Measurements from ENCODE around the gene VPS8.

- no peak for TF ChIP-seq POLR2AphosphoS5 (IDR thresholded peaks at IDR 0.05; ENCODE audit: low read depth, low read length)
- TF ChIP-seq CTCF (IDR thresholded peaks at IDR 0.05 in 2 of 3, conservative IDR thresholded peaks at IDR 0.05 in 1 of 3; ENCODE audit: borderline replicate concordance in 1 of 3, insufficient read depth in 1 of 3, low read depth in 2 of 3, low read length in 2 of 3), result no peak
- no peak for TF ChIP-seq TCF7L2 (IDR thresholded peaks at IDR 0.05; ENCODE audit: borderline replicate concordance, extremely low read depth, insufficient read depth, insufficient read length)
- no peak for TF ChIP-seq EZH2 (IDR thresholded peaks at IDR 0.05)
- no peak for TF ChIP-seq SP1 (IDR thresholded peaks at IDR 0.05; ENCODE audit: low read depth)
- no peak for TF ChIP-seq RAD21 (IDR thresholded peaks at IDR 0.05; ENCODE audit: low read depth)
- TF ChIP-seq ZFX (IDR thresholded peaks at IDR 0.05), result no peak
- no peak for TF ChIP-seq SRF (IDR thresholded peaks at IDR 0.05; ENCODE audit: low read depth)
- no peak for TF ChIP-seq POLR2A (IDR thresholded peaks at IDR 0.05; ENCODE audit: borderline replicate concordance, extremely low read depth, insufficient read depth, insufficient read length)
- no peak for TF ChIP-seq CBX3 (IDR thresholded peaks at IDR 0.05; ENCODE audit: low read depth)
- no peak for TF ChIP-seq CEBPB (IDR thresholded peaks at IDR 0.05; ENCODE audit: low read depth)
- TF ChIP-seq JUND (IDR thresholded peaks at IDR 0.05), result no peak
These were observed 137.4 kb downstream of the VPS8 start for GRCh38 chr3:184949251-184949965.

All from HCT116 (cell line).